ENCODE results near the gene RAB39B. TPM values are rescaled to one million over a fixed set of nuclear protein-coding genes. Genes with fewer than 3 reads are reported as not detected.
"Not testable (repeated sequence)": the region's sequence is repeated elsewhere in the genome, so short reads cannot be mapped to it uniquely, and the experiment has no call there.

The RAB39B gene
- total and polyA plus RNA-seq, 8 donors = under 0.01 to 1.5 (median 0.31) TPM; not detected in 1

- intact Hi-C loops (cut with DNase I; ENCODE audit: low total_unique reads) = no loop called here
- H3K27ac ChIP-seq = no peak overlapping the region
- H3K36me3 ChIP-seq = no peaks in the 10 kb centered on the region
- H3K9me3 ChIP-seq = peaks cover 0 to 8% (median 0%) of the 10 kb centered on the region in 4 donors
- 90 to 100% (median 95%) methylated on average over 1 of the region's 1 CpG for WGBS, 5 donors
- H3K4me1 ChIP-seq = no peaks in the 10 kb centered on the region
- H3K4me3 ChIP-seq = no peak overlapping the region
- no peaks in the 10 kb centered on the region for H3K27me3 ChIP-seq
- TF ChIP-seq POLR2A (IDR thresholded peaks at IDR 0.05) = no peak
- no peak for TF ChIP-seq POLR2AphosphoS5 (IDR thresholded peaks at IDR 0.05)
- no peak for TF ChIP-seq CTCF (IDR thresholded peaks at IDR 0.05)
- TF ChIP-seq EP300 (IDR thresholded peaks at IDR 0.05) = no peak
- DNase-seq = no peak
These were observed 6.7 kb upstream of the RAB39B start for GRCh38 chrX:155270969-155271368.

GRCh38 chrX:155267995-155268394 lies 3.7 kb upstream of the RAB39B start:
- H3K27ac ChIP-seq; H3K27me3 ChIP-seq; DNase-seq; H3K9me3 ChIP-seq; H3K36me3 ChIP-seq; intact Hi-C loops (cut with DNase I; ENCODE audit: low total_unique reads); H3K4me3 ChIP-seq: not testable (repeated sequence)
- 67 to 86% (median 83%) methylated on average over 1 of the region's 1 CpG for WGBS, 5 donors
- peaks cover 0 to 11% (median 5%) of the 10 kb centered on the region in 4 donors for H3K4me1 ChIP-seq

- no peaks in the 10 kb centered on the region for H3K27me3 ChIP-seq
- no peak overlapping the region for H3K27ac ChIP-seq
- peaks cover 0 to 5% (median 0%) of the 10 kb centered on the region in 4 donors for H3K9me3 ChIP-seq
- no peak overlapping the region for H3K4me3 ChIP-seq
- no peak for TF ChIP-seq EP300 (IDR thresholded peaks at IDR 0.05)
- TF ChIP-seq POLR2A (IDR thresholded peaks at IDR 0.05) = no peak
- no peak for TF ChIP-seq POLR2AphosphoS5 (IDR thresholded peaks at IDR 0.05)
- no peak for TF ChIP-seq CTCF (IDR thresholded peaks at IDR 0.05)
- H3K4me1 ChIP-seq = peaks cover 0 to 11% (median 5%) of the 10 kb centered on the region in 4 donors
- intact Hi-C loops (cut with DNase I; ENCODE audit: low total_unique reads) = no loop called here
- WGBS, 5 donors = 81 to 100% (median 88%) methylated on average over 1 of the region's 1 CpG
- DNase-seq = no peak
- H3K36me3 ChIP-seq = no peaks in the 10 kb centered on the region
These were observed 2.1 kb upstream of the RAB39B start for GRCh38 chrX:155266439-155266838.

GRCh38 chrX:155262970-155263754 lies 1.1 kb downstream of the RAB39B start:
- WGBS, 5 donors = 19 to 42% (median 27%) methylated on average over 5 of the region's 5 CpGs
- no peak for DNase-seq
- no peaks in the 10 kb centered on the region for H3K27me3 ChIP-seq
- H3K4me1 ChIP-seq = peaks cover 0 to 11% (median 5%) of the 10 kb centered on the region in 4 donors
- no peak for TF ChIP-seq POLR2AphosphoS5 (IDR thresholded peaks at IDR 0.05)
- no peak for TF ChIP-seq EP300 (IDR thresholded peaks at IDR 0.05)
- H3K9me3 ChIP-seq = no peaks in the 10 kb centered on the region
- H3K36me3 ChIP-seq = no peaks in the 10 kb centered on the region
- no peak overlapping the region for H3K27ac ChIP-seq
- intact Hi-C loops (cut with DNase I; ENCODE audit: low total_unique reads) = no loop called here
- H3K4me3 ChIP-seq = peak overlapping the region in 3 of 4 donors; percentile 38 to 48 (median 44)

- H3K36me3 ChIP-seq = no peaks in the 10 kb centered on the region
These were observed 4.5 kb downstream of the RAB39B start for GRCh38 chrX:155259752-155260151.

More at GRCh38 chrX:155259752-155260151, 4.5 kb downstream of the RAB39B start:
- Histone ChIP-seq H3K27me3 (no peaks in the 10 kb centered on the region), H3K27ac (no peak overlapping the region), H3K4me3 (no peak overlapping the region), H3K9me3 (no peaks in the 10 kb centered on the region), H3K4me1 (peaks cover 0 to 11% (median 5%) of the 10 kb centered on the region in 4 donors)
- TF ChIP-seq POLR2AphosphoS5 (IDR thresholded peaks at IDR 0.05) (no peak), POLR2A (IDR thresholded peaks at IDR 0.05) (no peak), CTCF (IDR thresholded peaks at IDR 0.05) (no peak), EP300 (IDR thresholded peaks at IDR 0.05) (no peak)
- no peak for DNase-seq
- intact Hi-C loops (cut with DNase I; ENCODE audit: low total_unique reads) = no loop called here
- 31 to 61% (median 53%) methylated on average over 3 of the region's 3 CpGs for WGBS, 5 donors

All from stomach (tissue), 9 donors.